H9 (cell line): ENCODE results near the gene AFG1L. TPM values are rescaled to one million over a fixed set of nuclear protein-coding genes. Genes with fewer than 3 reads are reported as not detected.

Source experiments
- DNase-seq: peaks from one replicate; pipeline ENCODE4 v3.0.0-alpha.2; 2017
- H2AFZ ChIP-seq: one replicate; pipeline ENCODE4 v1.6.1; 2013; ENCODE audit warnings: mild to moderate bottlenecking, low read length, control low read depth, moderate library complexity
- H2AK5ac ChIP-seq: 2 replicates; pipeline ENCODE4 v1.6.1; 2013; ENCODE audit warnings: low read length, control low read depth, mixed read lengths; ENCODE audit not compliant: insufficient read length
- H2BK120ac ChIP-seq: one replicate; pipeline ENCODE4 v1.6.1; 2013; ENCODE audit warnings: low read depth, mild to moderate bottlenecking, low read length, control low read depth, inconsistent platforms; ENCODE audit not compliant: poor library complexity, severe bottlenecking
- H2BK12ac ChIP-seq: 2 replicates; pipeline ENCODE4 v1.6.1; 2013; ENCODE audit warnings: low read length, control low read depth, mixed read lengths, low read depth; ENCODE audit not compliant: insufficient read length
- H2BK15ac ChIP-seq: 2 replicates; pipeline ENCODE4 v1.6.1; 2013; ENCODE audit warnings: low read depth, low read length, control low read depth
- H2BK20ac ChIP-seq: one replicate; pipeline ENCODE4 v1.6.1; 2013; ENCODE audit warnings: low read depth, mild to moderate bottlenecking, low read length, control low read depth, inconsistent platforms; ENCODE audit not compliant: poor library complexity, severe bottlenecking
- H2BK5ac ChIP-seq: 2 replicates; pipeline ENCODE4 v1.6.1; 2013; ENCODE audit warnings: low read length, control low read depth, mixed read lengths; ENCODE audit not compliant: insufficient read length
- H3K14ac ChIP-seq: 2 replicates; pipeline ENCODE4 v1.6.1; 2013; ENCODE audit warnings: low read length, control low read depth; ENCODE audit not compliant: insufficient read depth
- H3K18ac ChIP-seq: 2 replicates; pipeline ENCODE4 v1.6.1; 2013; ENCODE audit warnings: low read depth, mild to moderate bottlenecking, mixed read lengths, low read length, control low read depth; ENCODE audit not compliant: insufficient read length
- H3K23ac ChIP-seq: 2 replicates; pipeline ENCODE4 v1.6.1; 2013; ENCODE audit warnings: low read length, control low read depth, mixed read lengths, low read depth; ENCODE audit not compliant: insufficient read length
- H3K23me2 ChIP-seq: 2 replicates; pipeline ENCODE4 v1.6.1; 2013; ENCODE audit warnings: low read depth, mild to moderate bottlenecking, mixed read lengths, low read length, control low read depth; ENCODE audit not compliant: insufficient read length, poor library complexity, severe bottlenecking
- H3K27ac ChIP-seq: 2 replicates; pipeline ENCODE4 v1.5.1; 2013; ENCODE audit warnings: low read length, control low read depth, mixed read lengths, low read depth; ENCODE audit not compliant: insufficient read length
- H3K27me3 ChIP-seq: 2 replicates; pipeline ENCODE4 v1.6.1; 2013; ENCODE audit warnings: low read length, control low read depth, inconsistent platforms; ENCODE audit not compliant: insufficient read depth
- H3K4ac ChIP-seq: 2 replicates; pipeline ENCODE4 v1.6.1; 2013; ENCODE audit warnings: low read depth, mild to moderate bottlenecking, control low read depth, inconsistent platforms, low read length, moderate library complexity
- H3K4me1 ChIP-seq: 2 replicates; pipeline ENCODE4 v1.6.1; 2013; ENCODE audit warnings: low read length, control low read depth, inconsistent platforms; ENCODE audit not compliant: insufficient read depth
- H3K4me2 ChIP-seq: 2 replicates; pipeline ENCODE4 v1.6.1; 2013; ENCODE audit warnings: low read length, control low read depth, mixed read lengths; ENCODE audit not compliant: insufficient read length, insufficient read depth
- H3K56ac ChIP-seq: 2 replicates; pipeline ENCODE4 v1.6.1; 2013; ENCODE audit warnings: low read depth, mild to moderate bottlenecking, mixed read lengths, low read length, control low read depth; ENCODE audit not compliant: insufficient read length
- H3K79me1 ChIP-seq: 2 replicates; pipeline ENCODE4 v1.6.1; 2013; ENCODE audit warnings: low read depth, mild to moderate bottlenecking, moderate library complexity, low read length, control low read depth, inconsistent platforms; ENCODE audit not compliant: insufficient read depth, poor library complexity, severe bottlenecking
- H3K79me2 ChIP-seq: 2 replicates; pipeline ENCODE4 v1.6.1; 2013; ENCODE audit warnings: low read length, control low read depth, inconsistent platforms; ENCODE audit not compliant: insufficient read depth
- H3K9ac ChIP-seq: 2 replicates; pipeline ENCODE4 v1.6.1; 2013; ENCODE audit warnings: low read length, control low read depth, mixed read lengths; ENCODE audit not compliant: insufficient read length; ENCODE audit errors: extremely low read depth
- H3K9me3 ChIP-seq: one replicate; pipeline ENCODE4 v1.6.1; 2013; ENCODE audit warnings: low read depth, low read length, inconsistent platforms; ENCODE audit not compliant: control insufficient read depth
- H3T11ph ChIP-seq: one replicate; pipeline ENCODE4 v1.6.1; 2013; ENCODE audit warnings: mild to moderate bottlenecking, low read length, control low read depth, inconsistent platforms
- H4K20me1 ChIP-seq: one replicate; pipeline ENCODE4 v1.6.1; 2013; ENCODE audit not compliant: control insufficient read depth, insufficient read length, insufficient read depth
- H4K5ac ChIP-seq: 2 replicates; pipeline ENCODE4 v1.6.1; 2013; ENCODE audit warnings: low read depth, mild to moderate bottlenecking, mixed read lengths, low read length, control low read depth; ENCODE audit not compliant: insufficient read length
- H4K8ac ChIP-seq: replicated peaks from 2 replicates; pipeline ENCODE4 v1.6.1; 2013; ENCODE audit warnings: low read length, control low read depth, mixed read lengths, low read depth; ENCODE audit not compliant: insufficient read length
- H4K91ac ChIP-seq: 2 replicates; pipeline ENCODE4 v1.6.1; 2013; ENCODE audit warnings: low read depth, mild to moderate bottlenecking, moderate library complexity, mixed read lengths, low read length, control low read depth; ENCODE audit not compliant: insufficient read length
- H3K27ac Mint-ChIP-seq, 3 experiments: 2 replicates in 2 of 3; 3 replicates in 1 of 3; pipeline ENCODE4 v1.8.0; 2020 to 2021; ENCODE audit warnings: mixed read lengths in 3 of 3, mild to moderate bottlenecking in 1 of 3, moderate library complexity in 1 of 3
- H3K27me3 Mint-ChIP-seq: 2 replicates; pipeline ENCODE4 v1.8.0; 2021; ENCODE audit warnings: low read depth, mild to moderate bottlenecking, moderate library complexity, mixed read lengths
- H3K36me3 Mint-ChIP-seq, 3 experiments: 2 replicates in 2 of 3; 3 replicates in 1 of 3; pipeline ENCODE4 v1.8.0; 2020 to 2021; ENCODE audit warnings: low read depth in 3 of 3, mixed read lengths in 3 of 3; ENCODE audit not compliant: insufficient read depth in 1 of 3
- H3K4me1 Mint-ChIP-seq, 2 experiments: 2 replicates each; pipeline ENCODE4 v1.8.0; 2020; ENCODE audit warnings: mixed read lengths in 2 of 2
- H3K4me3 Mint-ChIP-seq, 2 experiments: 2 replicates in 1 of 2; 3 replicates in 1 of 2; pipeline ENCODE4 v1.8.0; 2020 to 2021; ENCODE audit warnings: mild to moderate bottlenecking in 2 of 2, mixed read lengths in 2 of 2, moderate library complexity in 1 of 2
- H3K9me3 Mint-ChIP-seq, 2 experiments: 2 replicates in 1 of 2; 3 replicates in 1 of 2; pipeline ENCODE4 v1.8.0; 2020; ENCODE audit warnings: mild to moderate bottlenecking in 2 of 2, mixed read lengths in 2 of 2, moderate library complexity in 1 of 2
- CTCF ChIP-seq: fragments of 200-600 bp; sonication (generic); conservative IDR thresholded peaks from 3 replicates; pipeline ENCODE4 v1.8.0; 2021; ENCODE audit warnings: antibody characterized with exemption, mild to moderate bottlenecking
- WGBS: extraction: QIAGEN DNeasy Blood & Tissue Kit; methylation state at CpG from one replicate; pipeline ENCODE4 v1.1.7; 2013; ENCODE audit warnings: missing lambda C conversion rate, low lambda C conversion rate, mixed read lengths; ENCODE audit not compliant: insufficient read length; ENCODE audit errors: extremely low coverage; 5-methylcytosine and 5-hydroxymethylcytosine counted together
- total RNA-seq: library from RNA; stranded (reverse); gene quantifications from 2 replicates; pipeline ENCODE4 v1.2.1, GENCODE V29; 2021

AFG1L gene
- total RNA-seq, 1 experiment from 2014 or later = 4.7 TPM

GRCh38 chr6:108362455-108362854 lies 67.6 kb downstream of the AFG1L start:
- Histone ChIP-seq H3K27ac (no peak overlapping the region), H3K4me1 (no peaks in the 10 kb centered on the region), H3K79me1 (no peaks in the 10 kb centered on the region), H3K9ac (no peak overlapping the region), H3K9me3 (no peaks in the 10 kb centered on the region), H3K23ac (no peak overlapping the region), H3K4ac (no peak overlapping the region), H4K91ac (no peak overlapping the region), H2AFZ (no peak overlapping the region), H2AK5ac (no peak overlapping the region), H4K5ac (no peak overlapping the region), H3T11ph (no peak overlapping the region), H3K14ac (no peak overlapping the region), H3K79me2 (no peaks in the 10 kb centered on the region), H2BK12ac (no peak overlapping the region), H2BK20ac (no peak overlapping the region), H3K18ac (no peak overlapping the region), H2BK5ac (no peak overlapping the region), H4K20me1 (no peaks in the 10 kb centered on the region), H3K56ac (no peak overlapping the region), H2BK15ac (no peak overlapping the region), H2BK120ac (no peak overlapping the region), H3K23me2 (no peaks in the 10 kb centered on the region), H3K27me3 (no peaks in the 10 kb centered on the region), H4K8ac (no peak overlapping the region), H3K4me2 (no peak overlapping the region)
- no peaks in the 10 kb centered on the region for H3K9me3 Mint-ChIP-seq
- H3K27me3 Mint-ChIP-seq = no peaks in the 10 kb centered on the region
- no peaks in the 10 kb centered on the region for H3K36me3 Mint-ChIP-seq
- TF ChIP-seq CTCF = no peak
- no CpG with 5 or more reads among the region's 1 CpG for WGBS
- H3K4me3 Mint-ChIP-seq = no peak overlapping the region
- DNase-seq = no peak
- H3K4me1 Mint-ChIP-seq = peaks cover 3% of the 10 kb centered on the region in 2 experiments; a peak in 1 of 4 replicates
- no peak overlapping the region for H3K27ac Mint-ChIP-seq
